H1 (cell line): Measurements from ENCODE around the gene KISS1. TPM values are rescaled to one million over a fixed set of nuclear protein-coding genes. Genes with fewer than 3 reads are reported as not detected.

Experiments
- CTCF ChIA-PET: fragments of 300-600 bp; sonication (Branson Sonifier 250); formaldehyde crosslinking; loops from one replicate; lab custom pipeline; 2021; ENCODE audit not compliant: partially characterized antibody; lab: Charles Lee
- POLR2A ChIA-PET: fragments of 300-600 bp; sonication (Branson Sonifier 250); formaldehyde crosslinking; loops from one replicate; lab custom pipeline; 2021; ENCODE audit warnings: inconsistent platforms; ENCODE audit not compliant: partially characterized antibody; lab: Charles Lee
- DNase-seq, 2 experiments: peaks; one replicate each; pipeline versions ENCODE4 v3.0.0 to v3.0.0-alpha.2; 2010 to 2022; ENCODE audit warnings: low spot score in 2 of 2, low read depth in 1 of 2, mixed read lengths in 1 of 2
- FAIRE-seq: peaks from 2 replicates; lab custom pipeline; 2011; peaks lifted over from hg19 to GRCh38; lab: Jason Lieb, UNC
- H2AFZ ChIP-seq: 2 replicates; pipeline ENCODE4 v1.8.1; 2012; ENCODE audit warnings: low read length, inconsistent platforms
- H2AK5ac ChIP-seq: 2 replicates; pipeline ENCODE4 v1.6.1; 2013; ENCODE audit warnings: low read depth, low read length
- H2BK120ac ChIP-seq: replicated peaks from 2 replicates; pipeline ENCODE3; 2013; ENCODE audit warnings: low read depth, low read length, inconsistent platforms
- H2BK12ac ChIP-seq: 2 replicates; pipeline ENCODE4 v1.6.1; 2013; ENCODE audit warnings: low read depth, low read length
- H2BK15ac ChIP-seq: 2 replicates; pipeline ENCODE4 v1.6.1; 2013; ENCODE audit warnings: low read length
- H2BK20ac ChIP-seq: 2 replicates; pipeline ENCODE4 v1.6.1; 2013; ENCODE audit warnings: low read length
- H2BK5ac ChIP-seq: 2 replicates; pipeline ENCODE4 v1.6.1; 2013; ENCODE audit warnings: low read depth, low read length
- H3K14ac ChIP-seq: 2 replicates; pipeline ENCODE4 v1.6.1; 2013; ENCODE audit warnings: inconsistent platforms; ENCODE audit not compliant: insufficient read length
- H3K18ac ChIP-seq: 2 replicates; pipeline ENCODE4 v1.6.1; 2013; ENCODE audit warnings: low read length; ENCODE audit errors: extremely low read depth
- H3K23ac ChIP-seq: 2 replicates; pipeline ENCODE4 v1.6.1; 2013; ENCODE audit warnings: inconsistent platforms; ENCODE audit not compliant: insufficient read length
- H3K23me2 ChIP-seq: 2 replicates; pipeline ENCODE4 v1.6.1; 2013; ENCODE audit warnings: low read depth, low read length
- H3K27ac ChIP-seq: 2 replicates; pipeline ENCODE4 v1.6.1; 2011; ENCODE audit warnings: low read depth, low read length, inconsistent platforms
- H3K27me3 ChIP-seq, 4 experiments: replicated peaks in 1 of 4; 1 replicate in 1 of 4; 2 replicates in 3 of 4; pipeline versions ENCODE4 v1.6.1 to v1.8.1; 2011 to 2013; ENCODE audit warnings: low read length in 3 of 4, mild to moderate bottlenecking in 3 of 4, inconsistent platforms in 2 of 4, mixed read lengths in 2 of 4, moderate library complexity in 1 of 4; ENCODE audit not compliant: control insufficient read depth in 3 of 4, insufficient read depth in 3 of 4; ENCODE audit errors: extremely low read depth in 1 of 4
- H3K36me3 ChIP-seq, 4 experiments: 2 replicates each; pipeline versions ENCODE4 v1.6.1 to v1.8.1; 2011 to 2013; ENCODE audit warnings: mild to moderate bottlenecking in 4 of 4, low read length in 3 of 4, moderate library complexity in 2 of 4, control low read depth in 1 of 4, inconsistent platforms in 1 of 4; ENCODE audit not compliant: insufficient read depth in 4 of 4, control insufficient read depth in 2 of 4
- H3K4ac ChIP-seq: replicated peaks from 2 replicates; pipeline ENCODE3; 2013; ENCODE audit warnings: low read length, low read depth, mixed read lengths, inconsistent platforms; ENCODE audit not compliant: insufficient read length
- H3K4me1 ChIP-seq, 4 experiments: replicated peaks in 1 of 4; 1 replicate in 1 of 4; 2 replicates in 3 of 4; pipeline versions ENCODE4 v1.6.1 to v1.8.1; 2011 to 2013; ENCODE audit warnings: low read length in 3 of 4, inconsistent platforms in 2 of 4, mixed read lengths in 1 of 4; ENCODE audit not compliant: insufficient read depth in 4 of 4, control insufficient read depth in 3 of 4
- H3K4me2 ChIP-seq, 2 experiments: 2 replicates each; pipeline versions ENCODE4 v1.6.1 to v1.8.1; 2011 to 2013; ENCODE audit warnings: low read depth in 2 of 2, low read length in 2 of 2, control low read depth in 1 of 2, inconsistent platforms in 1 of 2, mild to moderate bottlenecking in 1 of 2; ENCODE audit not compliant: insufficient read depth in 1 of 2
- H3K4me3 ChIP-seq, 4 experiments: fragments of 200-600, 300-600 bp in 1 of 4; sonication (generic), shearing (Covaris generic), sonication (Bioruptor Twin) in 1 of 4; 2 replicates each; pipeline versions ENCODE4 v1.5.1 to v1.8.1; 2011 to 2016; ENCODE audit warnings: low read length in 4 of 4, low read depth in 3 of 4, control low read depth in 2 of 4, inconsistent platforms in 2 of 4, mild to moderate bottlenecking in 2 of 4, mixed read lengths in 1 of 4, moderate library complexity in 1 of 4; ENCODE audit not compliant: insufficient read depth in 2 of 4; ENCODE audit errors: extremely low read depth in 1 of 4
- H3K56ac ChIP-seq: replicated peaks from 2 replicates; pipeline ENCODE3; 2013; ENCODE audit warnings: low read depth, mild to moderate bottlenecking, mixed read lengths, low read length, inconsistent platforms; ENCODE audit not compliant: insufficient read length
- H3K79me1 ChIP-seq: 2 replicates; pipeline ENCODE4 v1.6.1; 2013; ENCODE audit warnings: low read depth, low read length, control low read depth
- H3K79me2 ChIP-seq, 2 experiments: 2 replicates each; pipeline versions ENCODE4 v1.6.1 to v1.8.1; 2012 to 2013; ENCODE audit warnings: low read length in 2 of 2, mild to moderate bottlenecking in 2 of 2, inconsistent platforms in 1 of 2; ENCODE audit not compliant: insufficient read depth in 2 of 2, control insufficient read depth in 1 of 2
- H3K9ac ChIP-seq, 4 experiments: replicated peaks in 1 of 4; 1 replicate in 1 of 4; 2 replicates in 3 of 4; pipeline versions ENCODE4 v1.6.1 to v1.8.1; 2011 to 2013; ENCODE audit warnings: low read depth in 3 of 4, low read length in 3 of 4, control low read depth in 2 of 4, mild to moderate bottlenecking in 2 of 4, moderate library complexity in 2 of 4, inconsistent platforms in 1 of 4; ENCODE audit errors: extremely low read depth in 1 of 4
- H3K9me3 ChIP-seq, 2 experiments: 2 replicates each; pipeline versions ENCODE4 v1.6.1 to v1.8.1; 2012 to 2013; ENCODE audit warnings: mild to moderate bottlenecking in 2 of 2, moderate library complexity in 2 of 2, control low read depth in 1 of 2, inconsistent platforms in 1 of 2, low read depth in 1 of 2, low read length in 1 of 2, mixed read lengths in 1 of 2; ENCODE audit not compliant: insufficient read depth in 2 of 2
- H4K20me1 ChIP-seq, 2 experiments: replicated peaks in 1 of 2; 2 replicates each; pipeline versions ENCODE3 to v1.8.1; 2011 to 2013; ENCODE audit warnings: inconsistent platforms in 2 of 2, low read length in 2 of 2, mild to moderate bottlenecking in 1 of 2; ENCODE audit not compliant: insufficient read depth in 2 of 2, control insufficient read depth in 1 of 2
- H4K5ac ChIP-seq: 2 replicates; pipeline ENCODE4 v1.6.1; 2013; ENCODE audit warnings: low read length, low read depth, mixed read lengths, inconsistent platforms; ENCODE audit not compliant: insufficient read length
- H4K8ac ChIP-seq: 2 replicates; pipeline ENCODE4 v1.8.0; 2013; ENCODE audit warnings: mild to moderate bottlenecking, moderate library complexity, low read length, inconsistent platforms; ENCODE audit not compliant: insufficient read depth; ENCODE audit errors: extremely low read depth
- H4K91ac ChIP-seq: replicated peaks from 2 replicates; pipeline ENCODE3; 2013; ENCODE audit warnings: low read length, mixed read lengths, inconsistent platforms; ENCODE audit not compliant: insufficient read length
- CBX5 ChIP-seq: fragments of 300-800, 300-1000 bp; sonication (generic); IDR thresholded peaks from 2 replicates; pipeline ENCODE4 v1.7.1; 2016; ENCODE audit warnings: antibody characterized with exemption, low read length, low read depth
- KDM1A ChIP-seq: fragments of 200-600, 300-600 bp; sonication (generic); IDR thresholded peaks from 2 replicates; pipeline ENCODE4 v1.7.1; 2016; ENCODE audit warnings: mild to moderate bottlenecking, low read length, borderline replicate concordance
- NANOG ChIP-seq: IDR thresholded peaks from 2 replicates; pipeline ENCODE4 v1.6.1; 2011; ENCODE audit warnings: low read length, low read depth, mild to moderate bottlenecking, inconsistent platforms; ENCODE audit not compliant: insufficient read depth, poor library complexity, severe bottlenecking
- WGBS, 2 experiments: shearing (Covaris generic) in 1 of 2; methylation state at CpG; one replicate each; pipeline versions ENCODE4 v1.1.6 to v1.1.7; 2013 to 2015; ENCODE audit warnings: low lambda C conversion rate in 2 of 2, mixed read lengths in 2 of 2, inconsistent platforms in 1 of 2, low coverage in 1 of 2, missing lambda C conversion rate in 1 of 2; ENCODE audit not compliant: insufficient replicate concordance in 2 of 2, insufficient coverage in 1 of 2, insufficient read length in 1 of 2; ENCODE audit errors: extremely low coverage in 1 of 2, missing lambda C conversion rate in 1 of 2; 5-methylcytosine and 5-hydroxymethylcytosine counted together
- polyA plus RNA-seq, 7 experiments: library from polyadenylated mRNA; depleted of rRNA in 3 of 7; stranded (reverse) in 5 of 7; unstranded in 2 of 7; fragments of >200 nt in 5 of 7; fragments of 200-250 nt in 2 of 7; gene quantifications; 1 replicate in 5 of 7; 2 replicates in 1 of 7; 4 replicates in 1 of 7; pipeline versions ENCODE4 v1.2.1 to v1.2.3, GENCODE V29; 2011 to 2013; ENCODE audit warnings: missing spikeins in 2 of 7, mixed read lengths in 2 of 7
- total RNA-seq: library from RNA; stranded (reverse); fragmentation: NEBNext Ultra II Directional; extraction: Animal tissue kit (Norgen Biotek cat#: 25700); gene quantifications from 2 replicates; pipeline ENCODE4 v1.2.1, GENCODE V29; 2021

The KISS1 gene
- total and polyA plus RNA-seq, 2 of the 8 experiments (the other 6 are each of a cell fraction or from before 2014, with no cell fraction given) = 0.71 TPM; not detected in 1

- Histone ChIP-seq H3K4me2 (no peak overlapping the region), H4K5ac (no peak overlapping the region), H2BK20ac (no peak overlapping the region), H2BK5ac (no peak overlapping the region), H3K9me3 (no peaks in the 10 kb centered on the region), H3K4ac (no peak overlapping the region), H3K23ac (no peak overlapping the region), H3K79me2 (no peaks in the 10 kb centered on the region), H3K27ac (no peak overlapping the region), H3K4me1 (peaks cover 0 to 4% (median 2%) of the 10 kb centered on the region in 4 experiments; a peak in 3 of 7 replicates), H4K91ac (no peak overlapping the region), H4K20me1 (no peaks in the 10 kb centered on the region), H3K14ac (no peak overlapping the region), H2BK15ac (no peak overlapping the region), H3K18ac (no peak overlapping the region), H3K56ac (no peak overlapping the region), H2AK5ac (no peak overlapping the region), H2BK120ac (no peak overlapping the region), H3K23me2 (peaks cover 10% of the 10 kb centered on the region; the same call in 1 of the 2 replicates), H2BK12ac (no peak overlapping the region), H3K36me3 (no peaks in the 10 kb centered on the region), H3K79me1 (no peaks in the 10 kb centered on the region; the same call in 1 of the 2 replicates), H3K27me3 (no peaks in the 10 kb centered on the region), H2AFZ (no peak overlapping the region), H3K9ac (no peak overlapping the region), H3K4me3 (no peak overlapping the region), H4K8ac (no peak overlapping the region; the same call in 1 of the 2 replicates)
- CTCF ChIA-PET = interaction anchor here (0.5 to 9.9 kb wide), 18 partner anchors 10 to 845 kb away, joined by 3 to 156 read pairs (median 6); partner anchors contain the start of genes PLEKHA6 and REN
- no peak for TF ChIP-seq NANOG
- peak; percentile 43; the same call in 1 of the 2 replicates for TF ChIP-seq KDM1A
- no peak for TF ChIP-seq CBX5
- no peak for DNase-seq
- FAIRE-seq = no peak
- POLR2A ChIA-PET = interaction anchor here (0.5 kb wide), 1 partner anchor 31 kb away, joined by 4 read pairs; no protein-coding TSS in a partner anchor
- 88% methylated on average over 11 of the region's 11 CpGs; no CpG with 5 or more reads in 1 of the 2 experiments for WGBS, 2 experiments
Measured at GRCh38 chr1:204216880-204217647, 20.8 kb upstream of the KISS1 start.
